Limb (tissue), 2 donors: ENCODE results near the gene CETP.

Experiments used
- DNase-seq, 2 donors: peaks; one replicate each; pipeline ENCODE4 v3.0.0-alpha.2; 2016; ENCODE audit errors: extremely low spot score in 2 of 2

The CETP gene, protein sequence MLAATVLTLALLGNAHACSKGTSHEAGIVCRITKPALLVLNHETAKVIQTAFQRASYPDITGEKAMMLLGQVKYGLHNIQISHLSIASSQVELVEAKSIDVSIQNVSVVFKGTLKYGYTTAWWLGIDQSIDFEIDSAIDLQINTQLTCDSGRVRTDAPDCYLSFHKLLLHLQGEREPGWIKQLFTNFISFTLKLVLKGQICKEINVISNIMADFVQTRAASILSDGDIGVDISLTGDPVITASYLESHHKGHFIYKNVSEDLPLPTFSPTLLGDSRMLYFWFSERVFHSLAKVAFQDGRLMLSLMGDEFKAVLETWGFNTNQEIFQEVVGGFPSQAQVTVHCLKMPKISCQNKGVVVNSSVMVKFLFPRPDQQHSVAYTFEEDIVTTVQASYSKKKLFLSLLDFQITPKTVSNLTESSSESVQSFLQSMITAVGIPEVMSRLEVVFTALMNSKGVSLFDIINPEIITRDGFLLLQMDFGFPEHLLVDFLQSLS

GRCh38 chr16:56961851-56962281 lies at the start of gene CETP:
Gene CETP, plus strand, starts transcription at chr16:56961950. Its CDS starts 30 bp downstream, at chr16:56961980.
- no peak for DNase-seq

- DNase-seq = no peak
These were observed 48.7 kb upstream of the CETP start for GRCh38 chr16:56912746-56913708.

DNA sequence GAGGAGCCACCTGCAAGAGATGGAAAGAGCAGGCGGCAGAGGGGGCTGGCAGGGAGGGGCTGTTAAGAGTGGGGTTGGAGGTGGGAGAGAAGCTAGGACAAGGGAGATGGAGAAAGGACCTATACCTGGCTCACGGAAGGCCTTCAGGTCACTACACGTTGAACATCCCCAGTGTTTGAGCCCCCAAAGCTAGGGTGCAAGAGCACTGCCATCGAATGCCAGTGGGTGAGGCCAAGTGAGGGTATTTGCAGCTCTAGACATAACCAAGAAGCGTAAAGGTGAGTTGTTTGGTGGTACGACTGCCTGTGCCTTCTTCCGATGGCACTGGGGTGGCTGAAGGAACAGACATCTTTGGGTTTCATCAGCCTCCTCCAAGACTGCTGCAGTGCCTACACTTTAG lies 46.9 kb upstream of the CETP start:
- no peak for DNase-seq

- no peak for DNase-seq
These were observed 46.2 kb upstream of the CETP start for GRCh38 chr16:56915336-56916119.

- no peak for DNase-seq
These were observed 45.0 kb upstream of the CETP start for GRCh38 chr16:56916571-56917403.

DNA sequence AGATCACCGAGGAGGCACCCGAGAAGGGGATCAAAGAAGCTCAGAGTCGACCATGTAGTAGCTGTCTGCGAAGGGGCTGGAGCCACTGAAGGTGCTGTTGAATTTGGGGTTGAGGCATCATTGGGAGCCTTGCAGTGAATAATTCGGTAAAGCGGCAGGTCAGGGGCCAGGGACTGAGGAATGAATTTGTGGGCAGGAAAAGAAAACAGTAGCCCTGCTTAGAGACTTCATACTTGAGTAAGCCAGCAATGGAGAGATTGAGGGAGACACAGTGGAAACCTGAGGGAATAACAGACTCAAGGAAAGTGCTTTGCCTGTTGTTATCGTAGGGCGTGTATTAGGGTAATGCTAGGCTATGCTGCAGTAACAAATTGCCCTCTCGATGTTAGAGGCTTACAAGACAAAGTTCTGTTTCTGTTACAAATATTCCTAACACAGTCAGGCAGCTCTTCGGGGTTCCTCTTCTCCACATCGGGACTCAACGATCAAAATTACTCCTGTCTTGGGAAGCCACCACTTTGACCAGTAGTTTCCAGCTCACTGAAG lies 43.2 kb upstream of the CETP start:
- no peak for DNase-seq

DNA sequence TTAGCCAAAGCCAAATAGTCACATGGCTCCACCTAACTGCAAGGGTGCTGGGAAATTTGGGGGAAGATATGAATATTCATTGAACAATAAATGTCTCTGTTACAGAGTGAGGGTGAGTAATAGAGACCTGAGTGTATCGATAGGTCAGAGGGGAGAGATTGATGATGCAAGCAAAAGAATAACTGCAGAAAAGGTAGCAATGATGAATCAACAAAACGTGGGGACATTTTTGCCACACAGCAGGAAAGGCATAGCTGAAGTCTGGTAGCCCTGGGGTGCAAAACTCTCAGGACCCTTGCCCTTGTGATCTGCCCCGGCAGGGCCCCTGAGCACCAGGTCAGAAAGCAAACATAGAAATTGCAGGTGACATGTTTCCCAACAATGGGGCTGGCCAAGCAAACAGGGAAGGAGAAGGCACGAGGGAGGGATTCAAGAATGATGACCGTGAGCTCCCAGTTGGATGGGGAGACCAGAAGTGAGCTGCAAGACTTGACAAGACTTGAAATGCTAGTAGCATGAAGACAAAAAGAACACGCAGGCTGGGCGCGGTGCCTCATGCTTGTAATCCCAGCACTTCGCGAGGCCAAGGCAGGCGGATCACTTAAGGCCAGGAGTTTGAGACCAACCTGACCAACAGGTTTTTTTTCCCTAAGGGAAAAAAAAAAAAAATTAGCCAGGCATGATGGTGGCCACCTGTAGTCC lies 42.5 kb upstream of the CETP start:
- DNase-seq = no peak

- DNase-seq = no peak
These were observed 40.2 kb upstream of the CETP start for GRCh38 chr16:56921571-56921970.

DNA sequence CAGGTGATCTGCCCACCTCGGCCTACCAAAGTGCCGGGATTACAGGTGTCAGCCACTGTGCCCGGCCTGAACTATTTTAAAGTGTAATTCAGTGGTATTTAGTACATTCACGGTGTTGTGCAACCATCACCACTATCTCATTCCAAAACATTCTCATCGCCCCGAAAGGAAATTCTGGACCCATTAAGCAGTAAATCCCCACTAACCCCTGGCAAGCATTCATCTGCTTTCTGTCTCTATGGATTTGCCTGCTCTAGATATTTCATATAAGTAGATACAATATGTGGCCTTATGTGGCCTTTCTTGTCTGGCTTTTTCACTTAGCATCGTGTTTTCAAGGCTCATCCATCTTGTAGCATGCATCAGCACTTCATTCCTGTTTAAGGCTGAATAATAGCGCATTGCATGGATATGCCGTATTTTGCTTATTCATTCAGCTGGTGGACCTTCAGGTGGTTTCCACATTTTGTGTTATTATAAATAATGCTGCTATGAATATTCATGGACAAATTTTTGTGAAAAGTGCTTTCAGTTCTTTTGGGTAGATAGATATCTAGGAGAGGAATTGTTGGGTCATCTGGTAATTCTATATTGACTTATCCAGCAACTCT lies 38.2 kb upstream of the CETP start:
- no peak for DNase-seq

- DNase-seq = no peak
These were observed 34.3 kb upstream of the CETP start for GRCh38 chr16:56927471-56927870.

DNA sequence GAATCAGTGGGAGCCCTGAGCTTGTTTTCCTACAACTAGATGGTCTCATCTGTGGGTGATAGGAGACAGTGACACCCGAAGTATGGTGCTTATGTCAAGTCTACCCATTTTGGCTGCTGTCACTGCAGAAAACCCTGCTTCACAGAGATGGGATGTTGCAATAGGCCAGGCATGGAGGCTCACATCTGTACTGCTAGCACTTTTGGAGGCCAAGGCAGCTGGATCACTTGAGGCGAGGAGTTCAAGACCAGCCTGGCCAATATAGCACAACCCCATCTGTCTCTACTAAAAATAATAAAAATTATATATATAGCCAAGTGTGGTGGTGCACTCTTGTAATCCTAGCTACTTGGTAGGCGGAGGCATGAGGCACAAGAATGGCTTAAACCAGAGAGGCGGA lies 32.1 kb upstream of the CETP start:
- DNase-seq = no peak

DNA sequence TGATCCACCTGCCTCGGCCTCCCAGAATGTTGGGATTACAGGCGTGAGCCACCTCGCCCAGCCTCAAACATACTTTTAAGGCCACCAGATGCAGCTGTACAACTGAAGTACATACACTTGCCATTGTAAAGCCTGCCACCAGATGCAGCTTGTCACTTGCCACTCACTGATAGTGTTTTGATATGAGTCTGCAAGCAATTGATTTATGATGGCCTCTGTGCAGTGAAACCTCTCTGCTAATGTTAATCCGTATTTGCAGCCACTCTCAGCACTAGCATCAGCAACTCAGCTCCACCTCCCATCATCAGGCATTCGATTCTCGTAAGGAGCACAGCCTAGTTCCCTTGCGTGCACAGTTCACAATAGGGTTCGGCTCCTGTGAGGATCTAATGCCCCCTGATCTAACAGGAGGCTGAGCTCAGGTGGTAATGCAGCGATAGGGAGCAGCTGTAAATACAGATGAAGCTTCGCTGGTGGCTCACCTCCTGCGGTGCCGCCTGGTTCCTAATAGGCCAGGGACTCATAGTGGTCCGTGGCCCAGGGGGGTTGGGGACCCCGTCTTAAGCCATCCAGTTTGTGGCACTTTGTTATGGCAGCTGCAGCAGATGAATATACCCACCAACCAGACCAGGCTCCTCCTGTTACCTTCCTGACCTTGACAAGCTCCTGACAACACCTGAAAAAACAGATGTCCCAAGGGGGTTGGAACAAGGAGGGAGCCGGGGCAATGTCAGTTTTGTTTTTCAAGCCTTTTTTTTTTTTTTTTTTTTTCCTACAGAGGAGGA lies 31.1 kb upstream of the CETP start:
- peak in 1 of 2 donors; percentile 48 for DNase-seq

DNA sequence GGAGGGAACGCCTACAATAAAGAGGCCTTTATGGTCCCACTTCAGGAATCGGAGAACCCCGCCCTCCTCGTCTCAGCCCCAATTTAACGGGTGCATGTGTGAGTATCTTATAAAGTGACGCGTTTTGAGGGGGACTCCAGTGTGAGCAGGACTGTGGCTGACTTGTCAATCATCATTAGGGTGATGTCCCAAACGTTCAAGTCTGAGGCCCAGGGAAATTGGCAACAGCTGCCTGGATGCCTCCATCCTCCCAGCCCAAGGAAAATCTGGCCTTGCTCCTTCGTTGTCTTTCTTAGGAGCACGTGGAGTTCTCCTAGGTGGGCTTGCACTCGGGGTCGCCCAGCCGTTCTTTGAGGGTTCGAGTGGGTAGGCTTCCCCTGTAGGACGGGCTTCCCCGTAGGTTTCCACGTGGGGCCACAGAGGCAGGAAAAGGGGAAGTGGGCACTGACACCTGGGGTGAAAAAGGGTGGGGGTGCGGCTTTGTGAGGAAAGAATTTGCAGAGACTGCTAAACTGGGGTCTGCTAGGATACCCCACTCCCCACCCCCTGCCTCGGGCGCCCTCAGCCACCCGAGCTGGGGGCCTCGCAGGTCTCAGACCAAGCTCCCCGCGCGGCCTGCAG lies 30.4 kb upstream of the CETP start:
- peak in 1 of 2 donors; percentile 53 for DNase-seq

- DNase-seq = peak; percentile 97 to 99
These were observed 29.6 kb upstream of the CETP start, which contains the start of gene HERPUD1 for GRCh38 chr16:56931892-56932720. Gene HERPUD1, plus strand, starts transcription at chr16:56932142. Its CDS starts 103 bp downstream, at chr16:56932245.

DNA sequence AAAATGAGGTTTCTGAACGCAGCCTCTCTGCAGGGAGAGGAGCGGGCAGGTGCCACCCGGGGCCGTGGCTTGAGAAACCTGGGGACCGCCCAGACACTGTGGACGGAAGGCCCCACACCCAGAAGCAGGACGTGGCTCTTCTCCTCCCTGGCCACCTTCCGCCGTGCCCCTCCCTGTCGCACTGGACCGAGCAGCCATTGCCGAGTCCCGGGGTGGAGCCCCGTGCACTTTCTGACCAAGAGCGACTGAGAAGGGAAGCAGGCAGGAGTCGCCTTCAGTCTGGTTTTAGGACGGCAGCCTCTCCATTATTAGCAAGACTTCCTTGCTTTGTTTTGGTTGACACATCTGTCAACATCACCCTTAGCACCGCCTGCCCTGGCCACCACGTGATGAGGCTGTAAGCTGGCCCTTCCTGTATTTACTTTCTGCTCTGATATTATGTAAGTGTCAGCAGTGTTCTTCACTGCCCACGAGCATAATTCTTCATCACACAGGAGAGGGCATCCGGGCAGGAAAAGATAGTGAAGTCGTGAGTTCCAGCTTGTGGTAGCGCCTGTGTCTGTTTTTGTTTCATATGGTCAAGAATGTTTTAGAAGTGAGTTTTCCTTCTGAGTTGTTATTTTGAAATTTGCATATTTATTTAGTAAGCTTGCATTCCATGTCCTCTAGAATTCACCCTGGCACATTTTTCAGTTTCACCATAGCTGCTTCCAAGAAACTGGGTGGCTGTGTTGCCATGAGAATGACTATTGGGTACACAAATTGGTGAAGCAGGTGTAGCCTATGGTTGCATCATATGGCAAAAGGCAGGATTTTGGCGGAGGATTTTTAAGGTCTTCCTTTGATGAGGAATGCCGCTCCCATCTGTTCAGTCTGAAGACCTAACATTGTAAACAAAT lies 28.8 kb upstream of the CETP start:
- peak; percentile 34 to 67 for DNase-seq
